Mucosa of descending colon (tissue), 3 donors: ENCODE data around the gene KCNB1. TPM values are rescaled to one million over a fixed set of nuclear protein-coding genes. Genes with fewer than 3 reads are reported as not detected.

Source experiments
- ATAC-seq: fragments of 200-7000 bp; cut with Tn5 transposase; one replicate; pipeline ENCODE4 v1.9.1; 2020; ENCODE audit warnings: mild to moderate bottlenecking, moderate library complexity
- DNase-seq, 3 donors: peaks; one replicate each; pipeline ENCODE4 v3.0.0-alpha.2; 2020
- H3K36me3 ChIP-seq: fragments of 200-600 bp; one replicate; pipeline ENCODE4 v1.8.0; 2021; ENCODE audit warnings: low read depth, mild to moderate bottlenecking
- H3K4me1 ChIP-seq: fragments of 200-600 bp; one replicate; pipeline ENCODE4 v1.8.0; 2021; ENCODE audit warnings: low read depth, mild to moderate bottlenecking
- H3K4me3 ChIP-seq: fragments of 200-600 bp; one replicate; pipeline ENCODE4 v1.8.0; 2021; ENCODE audit warnings: mild to moderate bottlenecking
- H3K9me3 ChIP-seq: fragments of 200-600 bp; one replicate; pipeline ENCODE4 v1.8.0; 2021; ENCODE audit warnings: mild to moderate bottlenecking
- intact Hi-C, 2 donors: fragments of 100-400 bp; cut with DNase I in 1 of 2; cut with micrococcal nuclease in 1 of 2; formaldehyde crosslinking; loops; one replicate each; pipeline versions ENCODE4 v1.11.0 to v1.11.1; 2022; cut with DNase I, micrococcal nuclease
- long read RNA-seq, 2 donors: library from polyadenylated mRNA; unstranded; transcript quantifications; one replicate each; pipeline ENCODE4 v2.0.0, GENCODE V29; 2019 to 2021
- total RNA-seq, 3 donors: library from RNA; stranded (reverse); fragmentation: NEBNext Ultra II Directional in 2 of 3; extraction: Animal tissue kit (Norgen Biotek cat#: 25700) in 2 of 3; gene quantifications; one replicate each; pipeline versions ENCODE4 v1.2.1 to v1.2.4, GENCODE V29; 2021 to 2023
- TF ChIP-seq, protein P1 (sequence below): fragments of 200-600 bp; IDR thresholded peaks from one replicate; pipeline ENCODE4 v1.8.0; 2022; ENCODE audit warnings: antibody characterized with exemption, mild to moderate bottlenecking
- donor health status: DM: no; HTN: no; CAD: no; lungs with moderate emphysema.
- donor health status: DM: no; HTN: no; CAD: no.
- donor health status: DM: no; HTN: yes; CAD: no.

KCNB1 gene
- total RNA-seq = 10 to 100 TPM in 1 of 3 donors, 1 to 10 TPM in 1, under 1 TPM in 1; 0.46 to 14.6 (median 2.3) TPM
- long read RNA-seq, donor 1, full-length matches to known transcripts = 13 of 21 reads
- long read RNA-seq, donor 1, partial matches to known transcripts = 0 of 21 reads
- long read RNA-seq, donor 1, other reads (novel, unspliced or antisense) = 8 of 21 reads
- long read RNA-seq, donor 2 = 0 reads

DNA sequence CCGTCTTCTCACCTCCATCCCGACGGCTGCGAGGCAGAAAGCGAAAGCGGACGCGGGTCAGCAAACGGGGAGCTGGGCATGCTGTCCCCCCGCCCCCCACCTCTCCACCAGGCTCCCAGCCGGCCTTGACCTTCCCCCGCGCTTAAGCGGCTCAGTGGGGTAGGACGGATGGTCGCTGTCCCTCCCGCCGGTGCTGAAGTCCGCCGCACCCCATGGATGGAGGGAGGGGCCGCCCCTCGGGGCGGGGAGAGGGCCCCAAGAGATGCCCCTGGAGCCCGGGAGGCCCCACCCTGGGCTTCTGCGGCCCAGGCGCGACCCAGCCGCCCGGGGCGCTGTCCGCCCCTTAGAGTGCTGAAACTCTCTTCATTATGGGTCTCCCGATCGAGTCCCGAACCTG is at the start of gene KCNB1:
Gene KCNB1 (minus strand): TSS at position 48 of the 397 bp plus-strand sequence. CDS start 188 bp downstream, outside the sequence.
- peaks cover 2% of the 10 kb centered on the region for H3K4me1 ChIP-seq
- peak; percentile 52 to 61 (median 56) for DNase-seq
- TF ChIP-seq, protein P1, sequence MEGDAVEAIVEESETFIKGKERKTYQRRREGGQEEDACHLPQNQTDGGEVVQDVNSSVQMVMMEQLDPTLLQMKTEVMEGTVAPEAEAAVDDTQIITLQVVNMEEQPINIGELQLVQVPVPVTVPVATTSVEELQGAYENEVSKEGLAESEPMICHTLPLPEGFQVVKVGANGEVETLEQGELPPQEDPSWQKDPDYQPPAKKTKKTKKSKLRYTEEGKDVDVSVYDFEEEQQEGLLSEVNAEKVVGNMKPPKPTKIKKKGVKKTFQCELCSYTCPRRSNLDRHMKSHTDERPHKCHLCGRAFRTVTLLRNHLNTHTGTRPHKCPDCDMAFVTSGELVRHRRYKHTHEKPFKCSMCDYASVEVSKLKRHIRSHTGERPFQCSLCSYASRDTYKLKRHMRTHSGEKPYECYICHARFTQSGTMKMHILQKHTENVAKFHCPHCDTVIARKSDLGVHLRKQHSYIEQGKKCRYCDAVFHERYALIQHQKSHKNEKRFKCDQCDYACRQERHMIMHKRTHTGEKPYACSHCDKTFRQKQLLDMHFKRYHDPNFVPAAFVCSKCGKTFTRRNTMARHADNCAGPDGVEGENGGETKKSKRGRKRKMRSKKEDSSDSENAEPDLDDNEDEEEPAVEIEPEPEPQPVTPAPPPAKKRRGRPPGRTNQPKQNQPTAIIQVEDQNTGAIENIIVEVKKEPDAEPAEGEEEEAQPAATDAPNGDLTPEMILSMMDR = no peak
- intact Hi-C loops = loop anchor here in 1 of 2 donors (10.0 kb wide), 1 partner anchor 148 kb away; no protein-coding TSS in a partner anchor
- H3K4me3 ChIP-seq = no peak within 1 kb of the TSS
- no peaks in the 10 kb centered on the region for H3K36me3 ChIP-seq
- ATAC-seq = peak; percentile 67
- H3K9me3 ChIP-seq = no peaks in the 10 kb centered on the region

DNA sequence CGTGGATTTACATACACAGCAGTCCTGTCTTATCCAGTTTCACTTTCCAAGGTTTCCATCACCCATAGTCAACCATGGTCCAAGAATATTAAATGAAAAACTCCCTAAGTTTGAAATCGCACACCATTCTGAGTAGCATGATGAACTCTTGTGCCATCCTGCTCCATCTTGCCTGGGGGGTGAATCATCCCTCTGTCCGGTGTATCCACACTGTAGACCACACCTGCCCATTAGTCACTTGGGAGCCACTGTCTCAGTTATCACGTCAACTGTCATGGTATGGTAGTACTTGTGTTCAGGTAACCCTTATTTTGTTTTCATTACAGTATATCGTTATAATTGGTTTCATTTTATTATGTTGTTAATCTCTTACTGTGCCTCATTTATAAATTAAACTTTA is 47.0 kb upstream of the KCNB1 start:
- Histone ChIP-seq H3K9me3 (no peaks in the 10 kb centered on the region), H3K4me3 (no peak overlapping the region), H3K36me3 (no peaks in the 10 kb centered on the region), H3K4me1 (no peaks in the 10 kb centered on the region)
- ATAC-seq (no peak), DNase-seq (no peak)
- intact Hi-C loops = no loop called here
- TF ChIP-seq, protein P1 = no peak

DNA sequence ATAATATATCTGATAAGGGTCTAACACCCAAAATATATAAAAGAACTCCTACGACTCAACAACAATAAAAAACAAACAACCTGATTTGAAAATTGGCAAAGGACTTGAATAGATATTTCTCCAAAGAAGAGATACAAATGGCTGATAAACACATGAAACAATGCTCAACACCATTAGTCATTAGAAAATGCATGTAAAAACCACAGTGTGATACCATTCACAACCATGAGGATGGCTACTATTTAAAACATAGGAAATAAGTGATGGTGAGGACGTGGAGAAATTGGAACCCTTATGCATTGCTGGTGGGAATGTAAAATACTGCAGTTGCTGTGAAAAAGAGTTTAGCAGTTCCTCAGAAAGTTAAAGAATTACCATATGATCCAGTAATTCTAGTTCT is 44.1 kb upstream of the KCNB1 start:
- ATAC-seq (no peak), DNase-seq (no peak)
- intact Hi-C loops = no loop called here
- H3K36me3 ChIP-seq = no peaks in the 10 kb centered on the region
- TF ChIP-seq, protein P1 = no peak
- H3K4me3 ChIP-seq = no peak overlapping the region
- H3K9me3 ChIP-seq = no peaks in the 10 kb centered on the region
- no peaks in the 10 kb centered on the region for H3K4me1 ChIP-seq

DNA sequence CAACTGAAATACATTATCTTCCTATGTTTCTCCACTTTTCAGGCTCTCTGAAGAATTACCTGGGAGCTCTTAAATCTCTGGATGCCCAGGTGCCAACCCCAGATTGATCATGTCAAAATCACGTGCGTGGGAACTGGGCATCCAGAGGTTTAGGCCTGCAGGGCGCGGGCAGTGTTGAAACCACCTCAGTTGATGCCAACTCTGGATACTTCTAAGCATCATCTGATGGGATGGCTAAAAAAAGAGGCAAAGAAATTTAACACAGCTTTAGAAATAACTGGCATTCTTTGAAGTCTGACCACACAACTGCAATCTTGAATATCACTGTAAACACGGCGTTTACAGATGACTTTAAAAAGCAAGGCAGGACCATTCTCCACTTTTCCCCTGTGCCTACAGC is 43.6 kb upstream of the KCNB1 start:
- Histone ChIP-seq H3K4me1 (no peaks in the 10 kb centered on the region), H3K36me3 (no peaks in the 10 kb centered on the region), H3K4me3 (no peak overlapping the region), H3K9me3 (no peaks in the 10 kb centered on the region)
- ATAC-seq = no peak
- TF ChIP-seq, protein P1 = no peak
- DNase-seq = no peak
- intact Hi-C loops = no loop called here

DNA sequence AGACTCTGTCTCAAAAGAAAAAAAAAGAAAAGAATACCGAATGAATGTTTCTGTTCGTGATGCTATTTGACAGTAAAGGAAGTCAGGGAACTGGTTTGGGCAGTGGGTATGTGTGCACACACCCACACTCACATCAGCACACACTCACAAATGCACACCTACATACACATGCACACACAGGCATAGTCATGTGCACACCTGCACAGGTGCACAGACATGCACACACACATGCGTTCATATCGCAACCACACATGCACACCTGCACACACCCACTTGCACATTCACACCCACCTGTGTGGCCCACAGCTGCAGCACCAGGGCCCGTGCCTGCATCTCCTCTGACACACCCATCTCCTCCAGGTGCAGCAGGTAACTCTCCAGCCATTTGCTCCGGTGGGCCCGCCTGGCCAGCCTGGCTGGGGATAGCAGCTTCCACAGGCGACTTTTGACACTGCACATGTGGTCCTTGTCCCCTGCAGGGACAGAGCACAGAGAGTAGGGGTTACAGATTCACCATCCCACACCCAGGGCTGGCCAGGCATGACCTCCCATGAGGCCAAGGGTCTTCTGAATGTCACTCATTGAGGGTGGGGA is 41.4 kb upstream of the KCNB1 start:
- DNase-seq (no peak), ATAC-seq (no peak)
- Histone ChIP-seq H3K36me3 (no peaks in the 10 kb centered on the region), H3K4me1 (no peaks in the 10 kb centered on the region), H3K9me3 (no peaks in the 10 kb centered on the region), H3K4me3 (no peak overlapping the region)
- intact Hi-C loops = no loop called here
- TF ChIP-seq, protein P1 = no peak
